Measurements from ENCODE around the gene HOXB9. TPM values are rescaled to one million over a fixed set of nuclear protein-coding genes. Genes with fewer than 3 reads are reported as not detected.

The HOXB9 gene
- total and polyA plus RNA-seq, 2 of the 13 experiments (the other 11 are each of a cell fraction or from before 2014, with no cell fraction given) = not detected

DNA sequence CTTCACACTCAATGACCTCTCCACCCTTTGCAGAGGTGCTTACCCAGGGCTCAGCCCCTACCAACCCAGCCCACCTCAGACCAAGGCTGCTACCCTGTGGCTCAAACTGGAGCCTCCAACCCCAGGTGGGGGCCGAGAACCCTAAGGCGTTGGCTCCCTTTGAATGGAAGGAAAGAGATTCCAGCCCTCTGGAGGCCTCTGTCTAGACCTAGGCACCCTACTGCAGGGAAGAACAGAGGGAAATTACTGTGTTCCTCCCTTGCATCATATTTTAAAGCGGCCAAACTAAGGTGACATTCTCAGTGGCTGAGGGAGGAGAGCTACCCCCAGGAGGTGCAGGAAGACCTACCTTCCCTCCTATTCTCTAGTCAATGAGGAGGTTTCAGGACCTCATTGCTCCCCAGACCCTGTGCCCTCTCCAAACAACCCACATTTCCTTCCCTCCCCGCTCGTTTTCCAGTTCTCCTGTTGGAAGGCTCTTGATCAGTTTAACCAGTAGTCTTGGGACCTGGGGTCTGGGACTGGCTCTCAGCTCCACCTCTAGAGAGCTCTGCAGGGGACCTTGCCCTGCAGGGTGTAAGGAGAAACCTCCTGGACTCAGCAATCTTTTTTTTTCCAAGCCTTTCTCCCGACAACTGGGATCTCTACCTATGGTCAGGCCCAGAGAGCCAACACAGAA, 5.6 kb downstream of the HOXB9 start:
- FAIRE-seq = no peak
- intact Hi-C loops (cut with micrococcal nuclease; ENCODE audit: unreplicated experiment) (no loop called here), in situ Hi-C loops (cut with HindIII; ENCODE audit: extremely low pct_ligation_motif_present, low pct_unique_long_range_greater_than_20kb) (no loop called here)
- no peak overlapping the region for H3K4me3 ChIP-seq (replicated peaks in 1 of 3; ENCODE audit: insufficient read depth in 1 of 3, low read depth in 2 of 3, low read length in 3 of 3)
- no peak overlapping the region for H3K4me2 ChIP-seq (ENCODE audit: low read depth, low read length)
- TF ChIP-seq NR1H2 (CRISPR knock-in tag; IDR thresholded peaks at IDR 0.05; ENCODE audit: borderline replicate concordance, low read depth) (no peak), ONECUT2 (CRISPR knock-in tag; IDR thresholded peaks at IDR 0.05) (no peak), TFDP1 (CRISPR knock-in tag; IDR thresholded peaks at IDR 0.05; ENCODE audit: borderline replicate concordance) (no peak)
- TF ChIP-seq, protein P1, sequence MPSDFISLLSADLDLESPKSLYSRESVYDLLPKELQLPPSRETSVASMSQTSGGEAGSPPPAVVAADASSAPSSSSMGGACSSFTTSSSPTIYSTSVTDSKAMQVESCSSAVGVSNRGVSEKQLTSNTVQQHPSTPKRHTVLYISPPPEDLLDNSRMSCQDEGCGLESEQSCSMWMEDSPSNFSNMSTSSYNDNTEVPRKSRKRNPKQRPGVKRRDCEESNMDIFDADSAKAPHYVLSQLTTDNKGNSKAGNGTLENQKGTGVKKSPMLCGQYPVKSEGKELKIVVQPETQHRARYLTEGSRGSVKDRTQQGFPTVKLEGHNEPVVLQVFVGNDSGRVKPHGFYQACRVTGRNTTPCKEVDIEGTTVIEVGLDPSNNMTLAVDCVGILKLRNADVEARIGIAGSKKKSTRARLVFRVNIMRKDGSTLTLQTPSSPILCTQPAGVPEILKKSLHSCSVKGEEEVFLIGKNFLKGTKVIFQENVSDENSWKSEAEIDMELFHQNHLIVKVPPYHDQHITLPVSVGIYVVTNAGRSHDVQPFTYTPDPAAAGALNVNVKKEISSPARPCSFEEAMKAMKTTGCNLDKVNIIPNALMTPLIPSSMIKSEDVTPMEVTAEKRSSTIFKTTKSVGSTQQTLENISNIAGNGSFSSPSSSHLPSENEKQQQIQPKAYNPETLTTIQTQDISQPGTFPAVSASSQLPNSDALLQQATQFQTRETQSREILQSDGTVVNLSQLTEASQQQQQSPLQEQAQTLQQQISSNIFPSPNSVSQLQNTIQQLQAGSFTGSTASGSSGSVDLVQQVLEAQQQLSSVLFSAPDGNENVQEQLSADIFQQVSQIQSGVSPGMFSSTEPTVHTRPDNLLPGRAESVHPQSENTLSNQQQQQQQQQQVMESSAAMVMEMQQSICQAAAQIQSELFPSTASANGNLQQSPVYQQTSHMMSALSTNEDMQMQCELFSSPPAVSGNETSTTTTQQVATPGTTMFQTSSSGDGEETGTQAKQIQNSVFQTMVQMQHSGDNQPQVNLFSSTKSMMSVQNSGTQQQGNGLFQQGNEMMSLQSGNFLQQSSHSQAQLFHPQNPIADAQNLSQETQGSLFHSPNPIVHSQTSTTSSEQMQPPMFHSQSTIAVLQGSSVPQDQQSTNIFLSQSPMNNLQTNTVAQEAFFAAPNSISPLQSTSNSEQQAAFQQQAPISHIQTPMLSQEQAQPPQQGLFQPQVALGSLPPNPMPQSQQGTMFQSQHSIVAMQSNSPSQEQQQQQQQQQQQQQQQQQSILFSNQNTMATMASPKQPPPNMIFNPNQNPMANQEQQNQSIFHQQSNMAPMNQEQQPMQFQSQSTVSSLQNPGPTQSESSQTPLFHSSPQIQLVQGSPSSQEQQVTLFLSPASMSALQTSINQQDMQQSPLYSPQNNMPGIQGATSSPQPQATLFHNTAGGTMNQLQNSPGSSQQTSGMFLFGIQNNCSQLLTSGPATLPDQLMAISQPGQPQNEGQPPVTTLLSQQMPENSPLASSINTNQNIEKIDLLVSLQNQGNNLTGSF (CRISPR knock-in tag; IDR thresholded peaks at IDR 0.05) = no peak
- TF ChIP-seq, protein P2, sequence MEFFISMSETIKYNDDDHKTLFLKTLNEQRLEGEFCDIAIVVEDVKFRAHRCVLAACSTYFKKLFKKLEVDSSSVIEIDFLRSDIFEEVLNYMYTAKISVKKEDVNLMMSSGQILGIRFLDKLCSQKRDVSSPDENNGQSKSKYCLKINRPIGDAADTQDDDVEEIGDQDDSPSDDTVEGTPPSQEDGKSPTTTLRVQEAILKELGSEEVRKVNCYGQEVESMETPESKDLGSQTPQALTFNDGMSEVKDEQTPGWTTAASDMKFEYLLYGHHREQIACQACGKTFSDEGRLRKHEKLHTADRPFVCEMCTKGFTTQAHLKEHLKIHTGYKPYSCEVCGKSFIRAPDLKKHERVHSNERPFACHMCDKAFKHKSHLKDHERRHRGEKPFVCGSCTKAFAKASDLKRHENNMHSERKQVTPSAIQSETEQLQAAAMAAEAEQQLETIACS (CRISPR knock-in tag; IDR thresholded peaks at IDR 0.05) = no peak
- H3K4me1 ChIP-seq (ENCODE audit: insufficient read depth, low read length) = no peaks in the 10 kb centered on the region
- ATAC-seq = no peak
- no peak overlapping the region for H2AFZ ChIP-seq (ENCODE audit: low read length)
- POLR2A ChIA-PET = no interaction called here
- H4K20me1 ChIP-seq (ENCODE audit: insufficient read depth, low read length) = peaks cover 8% of the 10 kb centered on the region; the same call in 1 of the 2 replicates
- H3K27me3 ChIP-seq (ENCODE audit: control insufficient read depth in 1 of 2, insufficient read depth in 2 of 2, low read length in 2 of 2) = peaks cover 46 to 98% of the 10 kb centered on the region in 2 experiments
- no peak overlapping the region for H3K9ac ChIP-seq (ENCODE audit: insufficient read depth, low read depth, low read length)
- CTCF ChIA-PET (ENCODE audit: low intra/inter-chr PET ratio, low total read pairs) = interaction anchor here (1.1 kb wide), 1 partner anchor 312 kb away, joined by 3 read pairs; no protein-coding TSS in a partner anchor
- BruUV-seq (replicated peaks) = no TSS peak
- no peak overlapping the region for H3K27ac ChIP-seq (ENCODE audit: extremely low read length, insufficient read depth, low read length)
- DNase-seq (ENCODE audit: low spot score) = no peak
- no peaks in the 10 kb centered on the region for H3K36me3 ChIP-seq (replicated peaks in 1 of 2; ENCODE audit: control insufficient read depth in 1 of 2, insufficient read depth in 2 of 2, low read length in 2 of 2)
- WGBS (ENCODE audit: low lambda C conversion rate) = 4% methylated on average over 6 of the region's 6 CpGs
- no peaks in the 10 kb centered on the region for H3K79me2 ChIP-seq (ENCODE audit: insufficient read depth, low read length)
- H3K9me3 ChIP-seq (ENCODE audit: low read length) = no peaks in the 10 kb centered on the region

Measured in HepG2 (cell line).